NB4 (cell line): ENCODE results near the gene AK3.

Experiments
- DNase-seq: peaks from one replicate; pipeline ENCODE4 v3.0.0; 2010; ENCODE audit warnings: low read depth
- H3K4me3 ChIP-seq: one replicate; pipeline ENCODE4 v1.5.1; 2011; ENCODE audit warnings: mild to moderate bottlenecking, low read depth, low read length, moderate library complexity
- CTCF ChIP-seq: IDR thresholded peaks from one replicate; pipeline ENCODE4 v1.5.1; 2012; ENCODE audit warnings: low read depth, low read length
- MAX ChIP-seq: IDR thresholded peaks from 2 replicates; pipeline ENCODE4 v1.6.1; 2011; ENCODE audit warnings: low read depth, low read length
- MYC ChIP-seq: IDR thresholded peaks from 2 replicates; pipeline ENCODE4 v1.6.1; 2011; ENCODE audit warnings: low read depth, low read length
- POLR2A ChIP-seq: IDR thresholded peaks from 2 replicates; pipeline ENCODE4 v1.6.1; 2011; ENCODE audit warnings: mild to moderate bottlenecking; ENCODE audit not compliant: insufficient read length; ENCODE audit errors: extremely low read depth

AK3 gene

GRCh38 chr9:4700091-4700490 lies 40.9 kb downstream of the AK3 start:
- H3K4me3 ChIP-seq = no peak overlapping the region
- DNase-seq = no peak

GRCh38 chr9:4691795-4692194 lies 49.2 kb downstream of the AK3 start:
- no peak for TF ChIP-seq MAX
- TF ChIP-seq CTCF = no peak
- TF ChIP-seq MYC = no peak
- TF ChIP-seq POLR2A = no peak
- no peak for DNase-seq
- no peak overlapping the region for H3K4me3 ChIP-seq

More at GRCh38 chr9:4700091-4700490, 40.9 kb downstream of the AK3 start:
- TF ChIP-seq CTCF (no peak), POLR2A (no peak), MYC (no peak), MAX (no peak)

- no peak overlapping the region for H3K4me3 ChIP-seq
- no peak for DNase-seq
- no peak for TF ChIP-seq CTCF
- TF ChIP-seq POLR2A = no peak
- TF ChIP-seq MYC = no peak
- TF ChIP-seq MAX = no peak
Measured at GRCh38 chr9:4690144-4690543, 50.9 kb downstream of the AK3 start.

- DNase-seq = no peak
- TF ChIP-seq MYC (no peak), POLR2A (no peak), CTCF (no peak), MAX (no peak)
- no peak overlapping the region for H3K4me3 ChIP-seq
Measured at GRCh38 chr9:4689687-4690104, 51.3 kb downstream of the AK3 start.

GRCh38 chr9:4689021-4689420 lies 52.0 kb downstream of the AK3 start:
- no peak overlapping the region for H3K4me3 ChIP-seq
- DNase-seq = no peak
- TF ChIP-seq MAX = no peak
- no peak for TF ChIP-seq CTCF
- TF ChIP-seq POLR2A = no peak
- TF ChIP-seq MYC = no peak

GRCh38 chr9:4686584-4686983 lies 54.4 kb downstream of the AK3 start:
- no peak for DNase-seq
- TF ChIP-seq MYC (no peak), CTCF (no peak), MAX (no peak), POLR2A (no peak)
- no peak overlapping the region for H3K4me3 ChIP-seq
